Cardiac fibroblast (primary cell): ENCODE data around the gene KCTD13.
"Not testable (repeated sequence)": the region's sequence is repeated elsewhere in the genome, so short reads cannot be mapped to it uniquely, and the experiment has no call there.

Experiments used
- DNase-seq, 2 donors: peaks; one replicate each; pipeline versions ENCODE4 v3.0.0 to v3.0.0-alpha.2; 2010; ENCODE audit warnings: low read depth in 2 of 2
- H3K4me3 ChIP-seq, 2 donors: replicated peaks in 1 of 2; 1 replicate in 1 of 2; 2 replicates in 1 of 2; pipeline ENCODE4 v1.5.1; 2011; ENCODE audit warnings: low read depth in 2 of 2, low read length in 2 of 2, mild to moderate bottlenecking in 2 of 2, moderate library complexity in 1 of 2
- CTCF ChIP-seq: IDR thresholded peaks from one replicate; pipeline ENCODE4 v1.5.1; 2011; ENCODE audit warnings: low read depth, mild to moderate bottlenecking, low read length, inconsistent platforms

The KCTD13 gene

DNA sequence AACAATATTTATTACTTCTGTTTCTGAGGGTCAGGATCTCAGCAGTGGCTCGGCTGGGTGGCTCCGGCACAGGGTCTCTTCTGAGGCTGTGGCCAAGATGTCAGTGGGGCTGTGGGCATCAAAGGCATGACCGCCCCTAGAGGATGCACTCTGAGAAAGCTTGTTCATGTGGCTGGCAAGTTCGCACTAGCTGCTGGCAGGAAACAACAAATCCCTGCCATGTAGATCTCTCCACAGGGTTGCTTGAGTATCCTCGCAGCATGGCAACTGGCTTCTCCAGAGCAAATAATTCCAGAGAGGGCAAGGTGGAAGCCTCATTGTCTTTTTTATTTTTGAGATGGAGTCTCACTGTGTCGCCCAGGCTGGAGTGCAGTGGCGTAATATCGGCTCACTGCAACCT is 12.5 kb downstream of the KCTD13 start:
- H3K4me3 ChIP-seq, result no peak overlapping the region
- TF ChIP-seq CTCF, result no peak

DNA sequence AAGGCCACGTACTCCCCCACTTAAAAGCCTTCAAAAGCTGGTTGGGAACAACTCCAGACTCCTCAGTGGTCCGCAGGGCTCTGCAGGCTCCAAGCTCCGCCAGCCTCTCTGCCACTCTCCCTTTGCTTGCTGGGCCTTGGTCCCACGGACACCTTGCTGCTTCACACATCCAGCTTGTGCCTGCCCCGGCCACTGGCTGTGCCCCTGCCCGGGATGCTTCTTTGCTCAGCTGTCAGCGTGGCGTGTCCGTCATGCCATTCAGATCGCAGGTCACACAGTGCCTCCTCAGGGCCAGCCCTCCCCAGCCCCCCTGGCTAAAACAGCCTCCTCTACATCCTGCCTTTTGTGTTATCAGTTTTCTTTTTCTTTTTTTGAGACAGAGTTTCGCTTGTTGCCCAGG is 13.9 kb downstream of the KCTD13 start:
- no peak for DNase-seq
- H3K4me3 ChIP-seq, result no peak overlapping the region
- TF ChIP-seq CTCF, result no peak

More for the DNA sequence above, 12.5 kb downstream of the KCTD13 start:
- no peak for DNase-seq

- DNase-seq, result no peak
- no peak for TF ChIP-seq CTCF
Measured at GRCh38 chr16:29911676-29912010, 14.4 kb downstream of the KCTD13 start.

GRCh38 chr16:29910819-29911675 is 15.0 kb downstream of the KCTD13 start:
- no peak overlapping the region for H3K4me3 ChIP-seq
- DNase-seq, result no peak
- TF ChIP-seq CTCF, result no peak

More at GRCh38 chr16:29911676-29912010, 14.4 kb downstream of the KCTD13 start:
- no peak overlapping the region for H3K4me3 ChIP-seq

DNA sequence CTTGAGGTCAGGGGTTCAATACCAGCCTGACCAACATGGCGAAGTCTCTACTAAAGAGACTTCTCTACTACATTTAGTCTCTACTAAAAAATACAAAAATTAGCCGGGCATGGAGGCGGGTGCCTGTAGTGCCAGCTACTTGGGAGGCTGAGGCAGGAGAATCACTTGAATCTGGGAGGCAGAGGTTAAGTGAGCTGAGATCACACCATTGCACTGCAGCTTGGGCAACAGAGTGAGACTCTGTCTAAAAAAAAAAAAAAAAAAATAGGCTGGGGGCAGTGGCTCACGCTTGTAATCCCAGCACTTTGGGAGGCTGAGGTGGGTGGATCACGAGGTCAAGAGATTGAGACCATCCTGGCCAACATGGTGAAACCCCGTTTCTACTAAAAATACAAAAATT is 16.2 kb downstream of the KCTD13 start:
- not testable (repeated sequence) for DNase-seq, H3K4me3 ChIP-seq

GRCh38 chr16:29909391-29909790 is 16.6 kb downstream of the KCTD13 start:
- no peak overlapping the region for H3K4me3 ChIP-seq
- no peak for TF ChIP-seq CTCF
- peak; percentile 31 to 55 for DNase-seq

DNA sequence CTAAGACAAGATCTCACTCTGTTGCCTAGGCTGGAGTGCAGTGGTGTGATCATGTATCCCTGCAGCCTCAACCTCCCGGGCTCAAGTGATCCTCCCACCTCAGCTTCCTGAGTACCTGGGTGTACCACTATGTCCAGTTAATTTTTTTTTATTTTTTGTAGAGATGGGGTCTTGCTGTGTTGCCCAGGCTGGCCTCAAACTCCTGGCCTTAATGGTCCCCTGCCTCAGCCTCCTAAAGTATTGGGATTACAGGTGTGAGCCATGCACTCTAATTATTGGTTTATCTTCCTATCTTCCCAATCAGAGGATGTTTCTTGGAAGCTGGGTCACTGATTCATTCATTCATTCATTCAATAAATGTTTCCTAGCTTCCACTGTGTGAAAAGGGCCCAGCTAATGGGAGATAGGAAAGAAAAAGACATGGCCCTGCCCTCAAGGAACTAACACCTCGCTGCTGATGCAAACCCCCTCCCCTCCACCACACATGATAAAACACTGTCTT is 17.3 kb downstream of the KCTD13 start:
- no peak for TF ChIP-seq CTCF
- H3K4me3 ChIP-seq, result no peak overlapping the region
- DNase-seq, result no peak
